ENCODE measurements around the gene ZNF616. TPM values are rescaled to one million over a fixed set of nuclear protein-coding genes. Genes with fewer than 3 reads are reported as not detected.

ZNF616 gene
- total and polyA plus RNA-seq, 8 donors = 0.29 to 23.3 (median 1.9) TPM

- Histone ChIP-seq H3K27ac (peak overlapping the region in 1 of 5 donors; percentile 93), H3K4me1 (peaks cover 19 to 28% (median 23%) of the 10 kb centered on the region in 4 donors), H3K36me3 (no peaks in the 10 kb centered on the region), H3K9me3 (peaks cover 0 to 6% (median under 1%) of the 10 kb centered on the region in 4 donors), H3K27me3 (no peaks in the 10 kb centered on the region), H3K4me3 (no peak overlapping the region)
- 81 to 91% (median 83%) methylated on average over 2 of the region's 2 CpGs for WGBS, 5 donors
- intact Hi-C loops (cut with DNase I; ENCODE audit: low total_unique reads) = loop anchor here (5.0 kb wide), 1 partner anchor 96 kb away; no protein-coding TSS in a partner anchor
- no peak for TF ChIP-seq POLR2AphosphoS5 (IDR thresholded peaks at IDR 0.05)
- TF ChIP-seq EP300 (IDR thresholded peaks at IDR 0.05) = no peak
- no peak for TF ChIP-seq CTCF (IDR thresholded peaks at IDR 0.05)
- TF ChIP-seq POLR2A (IDR thresholded peaks at IDR 0.05) = no peak
- no peak for DNase-seq
Measured at GRCh38 chr19:52141203-52141602, 1.5 kb upstream of the ZNF616 start.

GRCh38 chr19:52140032-52140710 is 433 bp upstream of the ZNF616 start:
- DNase-seq = peak in 1 of 2 donors; percentile 47

GRCh38 chr19:52138983-52139251 is 821 bp downstream of the ZNF616 start:
- TF ChIP-seq POLR2A (IDR thresholded peaks at IDR 0.05) (no peak), EP300 (IDR thresholded peaks at IDR 0.05) (no peak), POLR2AphosphoS5 (IDR thresholded peaks at IDR 0.05) (no peak), CTCF (IDR thresholded peaks at IDR 0.05) (no peak)
- peak overlapping the region; percentile 69 to 92 (median 82) for H3K4me3 ChIP-seq
- intact Hi-C loops (cut with DNase I; ENCODE audit: low total_unique reads) = no loop called here
- DNase-seq = no peak
- H3K27me3 ChIP-seq = no peaks in the 10 kb centered on the region
- peak overlapping the region; percentile 86 to 97 (median 93) for H3K27ac ChIP-seq
- 0 to 2% (median 1%) methylated on average over 7 of the region's 7 CpGs for whole genome bisulfite sequencing, 5 donors
- H3K9me3 ChIP-seq = peaks cover 0 to 23% (median 11%) of the 10 kb centered on the region in 4 donors
- peaks cover 0 to 7% (median 2%) of the 10 kb centered on the region in 4 donors for H3K36me3 ChIP-seq
- peaks cover 19 to 28% (median 23%) of the 10 kb centered on the region in 4 donors for H3K4me1 ChIP-seq

More at GRCh38 chr19:52140032-52140710, 433 bp upstream of the ZNF616 start:
- intact Hi-C loops (cut with DNase I; ENCODE audit: low total_unique reads) = loop anchor here (5.0 kb wide), 1 partner anchor 97 kb away; no protein-coding TSS in a partner anchor
- no peaks in the 10 kb centered on the region for H3K27me3 ChIP-seq
- H3K27ac ChIP-seq = peak overlapping the region; percentile 71 to 97 (median 93)
- WGBS, 5 donors = 5 to 13% (median 9%) methylated on average over 22 of the region's 22 CpGs
- H3K4me3 ChIP-seq = peak overlapping the region; percentile 69 to 92 (median 82)
- no peaks in the 10 kb centered on the region for H3K36me3 ChIP-seq
- no peak for TF ChIP-seq POLR2AphosphoS5 (IDR thresholded peaks at IDR 0.05)
- no peak for TF ChIP-seq POLR2A (IDR thresholded peaks at IDR 0.05)
- no peak for TF ChIP-seq EP300 (IDR thresholded peaks at IDR 0.05)
- TF ChIP-seq CTCF (IDR thresholded peaks at IDR 0.05) = no peak
- peaks cover 19 to 28% (median 23%) of the 10 kb centered on the region in 4 donors for H3K4me1 ChIP-seq
- peaks cover 0 to 11% (median 5%) of the 10 kb centered on the region in 4 donors for H3K9me3 ChIP-seq

- TF ChIP-seq EP300 (IDR thresholded peaks at IDR 0.05) (no peak), POLR2AphosphoS5 (IDR thresholded peaks at IDR 0.05) (no peak), POLR2A (IDR thresholded peaks at IDR 0.05) (no peak), CTCF (IDR thresholded peaks at IDR 0.05) (no peak)
- peaks cover 0 to 7% (median 2%) of the 10 kb centered on the region in 4 donors for H3K36me3 ChIP-seq
- H3K9me3 ChIP-seq = peaks cover 0 to 28% (median 14%) of the 10 kb centered on the region in 4 donors
- H3K27me3 ChIP-seq = no peaks in the 10 kb centered on the region
- H3K27ac ChIP-seq = peak overlapping the region; percentile 86 to 97 (median 93)
- H3K4me3 ChIP-seq = peak overlapping the region; percentile 69 to 92 (median 82)
- peaks cover 19 to 28% (median 23%) of the 10 kb centered on the region in 4 donors for H3K4me1 ChIP-seq
- DNase-seq = peak in 1 of 2 donors; percentile 72
- 5 to 7% (median 7%) methylated on average over 14 of the region's 14 CpGs for WGBS, 5 donors
- intact Hi-C loops (cut with DNase I; ENCODE audit: low total_unique reads) = no loop called here
Measured at GRCh38 chr19:52138278-52138982, 1.3 kb downstream of the ZNF616 start.
